T-helper 2 cell (primary cell): ENCODE data around the gene KCNIP4.

Source experiments
- DNase-seq, 5 experiments: peaks; one replicate each; pipeline versions ENCODE4 v3.0.0 to v3.0.0-alpha.2; 2012 to 2022

KCNIP4 gene

GRCh38 chr4:21554500-21554899, 394.1 kb downstream of the KCNIP4 start:
- no peak for DNase-seq

GRCh38 chr4:21554066-21554465, 394.5 kb downstream of the KCNIP4 start:
- no peak for DNase-seq

GRCh38 chr4:21552455-21552854, 396.1 kb downstream of the KCNIP4 start:
- no peak for DNase-seq

GRCh38 chr4:21544955-21545354, 403.6 kb downstream of the KCNIP4 start:
- no peak for DNase-seq

- DNase-seq: no peak
These were observed 404.2 kb downstream of the KCNIP4 start for GRCh38 chr4:21544415-21544814.

- no peak for DNase-seq
These were observed 405.1 kb downstream of the KCNIP4 start for GRCh38 chr4:21543514-21543913.

- DNase-seq: no peak
These were observed 412.7 kb downstream of the KCNIP4 start for GRCh38 chr4:21535898-21536297.

GRCh38 chr4:21531048-21531447, 417.5 kb downstream of the KCNIP4 start:
- DNase-seq: no peak

- no peak for DNase-seq
These were observed 419.4 kb downstream of the KCNIP4 start for GRCh38 chr4:21529214-21529613.

GRCh38 chr4:21522296-21522695, 426.3 kb downstream of the KCNIP4 start:
- DNase-seq: no peak

GRCh38 chr4:21517126-21517859, 431.3 kb downstream of the KCNIP4 start:
- no peak for DNase-seq

- no peak for DNase-seq
These were observed 434.4 kb downstream of the KCNIP4 start for GRCh38 chr4:21514022-21514694.

- no peak for DNase-seq
These were observed 436.2 kb downstream of the KCNIP4 start for GRCh38 chr4:21512353-21512752.

- DNase-seq: no peak
These were observed 441.1 kb downstream of the KCNIP4 start for GRCh38 chr4:21507439-21507838.

GRCh38 chr4:21490682-21491081, 457.9 kb downstream of the KCNIP4 start:
- no peak for DNase-seq

GRCh38 chr4:21476757-21477156, 471.8 kb downstream of the KCNIP4 start:
- no peak for DNase-seq

- DNase-seq: no peak
These were observed 474.4 kb downstream of the KCNIP4 start for GRCh38 chr4:21474195-21474594.

- no peak for DNase-seq
These were observed 478.0 kb downstream of the KCNIP4 start for GRCh38 chr4:21470535-21470934.

- DNase-seq: no peak
These were observed 478.9 kb downstream of the KCNIP4 start for GRCh38 chr4:21469438-21470300.

GRCh38 chr4:21467551-21467950, 481.0 kb downstream of the KCNIP4 start:
- DNase-seq: no peak

GRCh38 chr4:21457086-21457840, 491.3 kb downstream of the KCNIP4 start:
- no peak for DNase-seq

- no peak for DNase-seq
These were observed 493.7 kb downstream of the KCNIP4 start for GRCh38 chr4:21454831-21455230.

- no peak for DNase-seq
These were observed 494.4 kb downstream of the KCNIP4 start for GRCh38 chr4:21454201-21454600.
